Activated T-cell treated with anti-CD3 and anti-CD28 coated beads, Interleukin-2, amount 50 U/mL, for 24 hours (primary cell): Measurements from ENCODE around the gene SH3RF3.

ENCODE experiments used
- DNase-seq: peaks from one replicate; pipeline ENCODE4 v3.0.0-alpha.2; 2020
- H3K27ac Mint-ChIP-seq: 2 replicates; pipeline ENCODE4 v1.8.0; 2020; ENCODE audit warnings: mild to moderate bottlenecking, mixed read lengths
- H3K27me3 Mint-ChIP-seq: 2 replicates; pipeline ENCODE4 v1.8.0; 2020; ENCODE audit warnings: mixed read lengths
- H3K36me3 Mint-ChIP-seq: 2 replicates; pipeline ENCODE4 v1.8.0; 2020; ENCODE audit warnings: low read depth, mixed read lengths
- H3K4me1 Mint-ChIP-seq: 2 replicates; pipeline ENCODE4 v1.8.0; 2020; ENCODE audit warnings: low read depth, mixed read lengths
- H3K4me3 Mint-ChIP-seq: 2 replicates; pipeline ENCODE4 v1.8.0; 2020; ENCODE audit warnings: mild to moderate bottlenecking, moderate library complexity, mixed read lengths
- H3K9me3 Mint-ChIP-seq: 2 replicates; pipeline ENCODE4 v1.8.0; 2020; ENCODE audit warnings: mixed read lengths

The SH3RF3 gene

DNA sequence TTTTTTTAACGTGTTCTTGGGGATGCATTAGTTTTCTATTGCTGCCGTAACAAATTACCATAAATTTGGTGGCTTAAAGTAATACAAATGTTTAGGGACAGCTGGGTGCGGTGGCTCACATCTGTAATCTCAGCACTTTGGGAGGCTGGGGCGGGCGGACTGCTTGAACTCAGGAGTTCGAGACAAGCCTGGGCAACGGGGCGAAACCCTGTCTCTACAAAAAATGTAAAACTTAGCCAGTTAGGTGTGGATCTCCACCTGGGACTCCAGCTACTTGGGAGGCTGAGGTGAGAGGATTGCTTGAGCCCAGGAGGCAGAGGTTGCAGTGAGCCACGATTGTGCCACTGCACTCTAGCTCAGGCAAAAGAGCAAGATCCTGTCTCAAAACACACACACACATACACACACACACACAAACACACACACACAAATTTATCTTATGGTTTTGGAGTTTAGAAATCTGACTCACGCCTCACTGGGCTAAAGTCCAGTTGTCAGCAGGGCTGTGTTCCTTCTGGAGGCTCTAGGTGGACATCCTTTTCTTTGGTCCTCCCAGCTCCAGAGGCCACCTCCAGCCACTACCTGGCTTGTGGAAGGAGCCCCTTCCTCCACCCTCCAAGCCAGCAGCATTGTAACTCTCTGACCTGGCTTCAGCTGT is 408.7 kb downstream of the SH3RF3 start:
- Mint-ChIP-seq H3K27me3 (peaks cover 3% of the 10 kb centered on the region), H3K27ac (no peak overlapping the region), H3K36me3 (no peaks in the 10 kb centered on the region), H3K9me3 (no peaks in the 10 kb centered on the region), H3K4me1 (no peaks in the 10 kb centered on the region), H3K4me3 (no peak overlapping the region)
- no peak for DNase-seq

DNA sequence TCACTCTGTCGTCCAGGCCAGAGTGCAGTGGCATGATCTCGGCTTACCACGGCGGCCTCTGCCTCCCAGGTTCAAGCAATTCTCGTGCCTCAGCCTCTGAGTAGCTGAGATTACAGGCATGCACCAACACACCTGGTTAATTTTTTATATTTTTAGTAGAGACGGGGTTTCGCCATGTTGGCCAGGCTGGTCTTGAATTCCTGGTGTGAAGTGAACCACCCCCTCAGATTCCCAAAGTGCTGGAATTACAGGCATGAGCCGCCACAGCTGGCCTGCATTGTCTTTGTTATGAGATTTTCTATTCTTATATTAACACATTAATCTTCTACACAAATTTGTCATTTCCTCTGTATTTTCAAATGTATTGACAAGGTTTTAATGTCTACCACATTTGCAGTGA is 409.5 kb downstream of the SH3RF3 start:
- Mint-ChIP-seq H3K27ac (no peak overlapping the region), H3K9me3 (no peaks in the 10 kb centered on the region), H3K27me3 (peaks cover 3% of the 10 kb centered on the region), H3K4me1 (no peaks in the 10 kb centered on the region), H3K4me3 (no peak overlapping the region), H3K36me3 (no peaks in the 10 kb centered on the region)
- no peak for DNase-seq

DNA sequence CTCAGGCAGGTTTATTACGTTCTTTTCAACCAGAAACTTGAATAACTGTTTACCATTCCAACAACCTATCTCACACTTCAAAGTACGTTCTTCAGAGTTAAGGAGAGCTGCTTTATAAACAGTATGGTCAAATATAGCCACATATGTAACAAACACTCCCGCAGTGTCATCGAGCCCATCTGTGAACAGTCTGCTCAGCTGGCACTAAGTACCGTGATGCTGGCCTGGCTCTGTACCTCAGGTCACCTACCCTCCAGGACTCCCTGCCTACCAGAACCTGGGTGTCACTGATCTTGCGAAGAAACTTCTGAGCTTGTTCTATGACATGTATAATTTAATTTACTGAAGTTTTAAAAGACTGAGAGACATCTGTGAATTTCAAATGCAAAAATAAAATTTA is 413.4 kb downstream of the SH3RF3 start:
- DNase-seq = no peak
- Mint-ChIP-seq H3K27ac (no peak overlapping the region), H3K4me1 (no peaks in the 10 kb centered on the region)

DNA sequence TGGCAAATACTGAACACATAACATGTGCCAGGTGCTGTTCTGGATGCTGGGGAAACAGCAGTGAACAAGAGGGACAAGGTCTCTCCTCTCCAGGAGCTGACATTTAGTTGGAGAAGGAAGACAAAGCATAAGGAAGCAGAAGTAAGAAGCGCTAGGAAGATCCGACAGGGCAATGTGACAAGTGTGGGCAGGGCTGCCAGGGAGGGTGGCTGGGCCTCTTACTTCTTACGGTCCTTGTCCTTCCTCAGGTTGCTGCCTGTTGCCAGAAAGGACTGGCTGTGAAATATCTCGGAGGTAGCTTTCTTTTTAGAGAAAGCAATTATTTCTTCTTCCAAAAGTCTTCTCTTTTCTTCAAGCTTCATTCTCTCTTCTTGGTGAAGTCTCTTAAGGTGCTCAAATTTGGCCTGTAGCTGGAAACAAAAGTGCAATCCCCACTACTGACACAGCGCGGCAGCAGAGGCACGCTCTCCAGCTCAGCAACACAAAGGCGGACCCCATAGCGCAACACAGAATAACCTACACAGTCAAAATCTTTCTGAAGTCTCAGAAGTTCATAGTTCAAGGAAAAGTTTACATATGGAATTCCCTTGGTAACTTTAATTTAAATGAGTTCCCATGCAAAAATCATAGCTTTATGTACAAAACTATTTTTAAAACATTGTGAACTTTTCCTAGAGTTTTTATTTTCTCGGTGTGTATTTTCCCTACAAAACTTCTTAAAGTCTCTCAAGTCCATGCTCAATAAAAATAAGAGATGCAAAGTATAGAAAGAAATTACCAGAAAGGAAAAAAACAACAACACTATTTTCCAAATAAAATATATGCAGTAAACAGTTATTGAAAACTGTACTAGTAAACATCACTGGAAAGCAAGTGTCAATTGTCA is 417.1 kb downstream of the SH3RF3 start:
- no peak overlapping the region for H3K4me3 Mint-ChIP-seq

More for the DNA sequence above, 413.4 kb downstream of the SH3RF3 start:
- H3K4me3 Mint-ChIP-seq = no peak overlapping the region
- H3K9me3 Mint-ChIP-seq = no peaks in the 10 kb centered on the region
- no peaks in the 10 kb centered on the region for H3K36me3 Mint-ChIP-seq
- peaks cover 3% of the 10 kb centered on the region for H3K27me3 Mint-ChIP-seq

DNA sequence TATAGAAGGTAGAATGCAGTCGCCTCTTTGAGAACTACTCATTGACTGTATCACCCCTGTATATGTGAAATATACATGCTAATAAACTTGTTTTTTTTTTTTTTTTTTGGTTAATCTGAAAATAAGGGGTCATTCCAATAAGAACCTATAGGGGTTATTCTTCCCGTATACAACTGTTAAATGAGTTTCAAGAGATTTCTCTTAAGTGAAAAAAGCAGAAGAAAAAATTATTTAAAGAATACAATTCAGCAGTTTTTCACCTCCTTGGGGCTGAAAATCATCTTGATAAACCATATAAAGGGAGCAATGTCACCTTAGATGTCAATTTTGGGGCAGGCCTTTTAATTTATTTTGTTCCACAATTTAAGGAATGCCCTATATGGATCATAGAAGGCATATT is 418.3 kb downstream of the SH3RF3 start:
- no peak for DNase-seq
- Mint-ChIP-seq H3K27me3 (peaks cover 6% of the 10 kb centered on the region), H3K36me3 (no peaks in the 10 kb centered on the region), H3K27ac (no peak overlapping the region), H3K9me3 (no peaks in the 10 kb centered on the region), H3K4me1 (peaks cover 4% of the 10 kb centered on the region), H3K4me3 (no peak overlapping the region)

More for the DNA sequence above, 417.1 kb downstream of the SH3RF3 start:
- Mint-ChIP-seq H3K27ac (no peak overlapping the region), H3K9me3 (no peaks in the 10 kb centered on the region), H3K36me3 (no peaks in the 10 kb centered on the region), H3K27me3 (peaks cover 6% of the 10 kb centered on the region), H3K4me1 (peaks cover 4% of the 10 kb centered on the region)
- peak; percentile 77 for DNase-seq

DNA sequence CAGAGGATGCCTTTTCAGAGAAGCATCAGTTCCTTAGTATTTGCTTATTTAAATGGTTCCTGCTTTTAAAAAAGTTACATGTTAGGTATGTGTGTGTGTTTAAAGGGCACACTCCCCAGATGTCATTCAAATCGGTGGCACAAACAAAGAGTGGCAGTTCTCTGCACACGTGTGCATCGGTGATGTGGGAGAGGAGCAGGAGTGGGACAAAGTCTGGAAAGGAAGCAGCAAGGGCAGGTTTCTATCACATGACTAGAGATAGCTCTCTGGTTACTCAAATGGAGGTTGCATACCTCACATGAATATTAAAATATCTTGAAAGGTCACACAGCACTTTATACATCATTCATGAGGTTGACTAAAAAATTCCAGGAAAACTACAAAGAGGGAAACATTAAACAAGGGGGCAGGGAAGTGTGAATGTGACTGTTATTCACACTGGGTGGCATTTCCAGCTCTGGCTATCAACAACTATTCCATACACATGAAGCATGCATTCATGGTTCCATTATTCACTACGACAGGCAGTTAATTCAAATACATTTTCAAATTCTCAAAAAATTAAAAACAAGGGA is 420.1 kb downstream of the SH3RF3 start:
- no peak overlapping the region for H3K27ac Mint-ChIP-seq
- DNase-seq = no peak
- peaks cover 4% of the 10 kb centered on the region for H3K4me1 Mint-ChIP-seq

More for the DNA sequence above, 420.1 kb downstream of the SH3RF3 start:
- Mint-ChIP-seq H3K27me3 (peaks cover 6% of the 10 kb centered on the region), H3K4me3 (no peak overlapping the region), H3K9me3 (no peaks in the 10 kb centered on the region), H3K36me3 (no peaks in the 10 kb centered on the region)
